ENCODE data around the gene PELI2. TPM values are rescaled to one million over a fixed set of nuclear protein-coding genes. Genes with fewer than 3 reads are reported as not detected.

Gene PELI2
- total RNA-seq, 1 experiment from 2014 or later = 2.0 TPM

DNA sequence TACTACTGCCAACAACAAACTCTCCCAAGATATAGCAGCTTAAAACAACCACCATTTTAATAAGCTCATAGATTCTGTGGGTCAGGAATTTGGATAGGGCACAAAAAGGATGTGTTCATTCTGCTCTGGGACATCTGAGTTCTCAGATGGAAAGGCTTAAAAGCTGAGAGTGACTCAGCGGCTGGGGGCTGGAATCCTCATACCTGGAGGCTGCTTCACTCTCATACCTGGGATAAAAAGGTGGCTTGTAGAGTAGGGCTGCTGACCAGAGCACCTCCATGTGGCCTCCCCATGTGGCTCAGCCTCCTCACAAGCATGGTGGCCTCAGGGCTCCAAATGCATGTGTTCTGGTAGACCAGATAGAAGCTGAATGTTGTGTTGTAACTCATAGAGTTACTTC, 20.2 kb upstream of the PELI2 start:
- DNase-seq (ENCODE audit: low read depth, low spot score) (no peak), ATAC-seq (no peak)
- Histone ChIP-seq H2AFZ (ENCODE audit: low read depth, low read length, poor library complexity, severe bottlenecking) (no peak overlapping the region), H4K20me1 (ENCODE audit: insufficient read depth) (no peaks in the 10 kb centered on the region), H3K79me2 (ENCODE audit: insufficient read depth, low read length) (no peaks in the 10 kb centered on the region), H3K9ac (ENCODE audit: low read length) (no peak overlapping the region), H3K4me3 (replicated peaks in 1 of 2; ENCODE audit: low read depth in 1 of 2, low read length in 2 of 2) (no peak overlapping the region), H3K36me3 (ENCODE audit: control insufficient read depth in 1 of 2, insufficient read depth in 2 of 2, low read length in 2 of 2) (no peaks in the 10 kb centered on the region), H3K9me3 (ENCODE audit: control insufficient read depth in 1 of 2, insufficient read depth in 1 of 2, low read depth in 1 of 2, low read length in 2 of 2) (no peaks in the 10 kb centered on the region), H3K27me3 (ENCODE audit: insufficient read depth, low read length) (peaks cover 48% of the 10 kb centered on the region), H3K9me2 (ENCODE audit: insufficient read depth) (no peaks in the 10 kb centered on the region), H3K27ac (ENCODE audit: low read depth, low read length) (no peak overlapping the region), H3K4me2 (ENCODE audit: low read length) (no peak overlapping the region), H3K4me1 (ENCODE audit: control insufficient read depth in 1 of 2, insufficient read depth in 2 of 2, low read length in 2 of 2) (no peaks in the 10 kb centered on the region)
- no TSS peak for BruUV-seq (replicated peaks)
- intact Hi-C loops (cut with micrococcal nuclease) = no loop called here
- TF ChIP-seq POLR2A (IDR thresholded peaks at IDR 0.05; ENCODE audit: borderline replicate concordance, extremely low read depth, insufficient read depth, insufficient read length) (no peak), YY1 (IDR thresholded peaks at IDR 0.05; ENCODE audit: extremely low read depth, insufficient replicate concordance, low read depth, low read length) (no peak), ZNF274 (IDR thresholded peaks at IDR 0.05; ENCODE audit: low read depth, low read length) (no peak), RAD21 (IDR thresholded peaks at IDR 0.05; ENCODE audit: low read depth) (no peak), ATF3 (IDR thresholded peaks at IDR 0.05) (no peak), POLR2AphosphoS5 (IDR thresholded peaks at IDR 0.05; ENCODE audit: low read depth, low read length) (no peak), CBX3 (IDR thresholded peaks at IDR 0.05; ENCODE audit: low read depth) (no peak), EGR1 (IDR thresholded peaks at IDR 0.05; ENCODE audit: low read depth) (no peak), ZFX (IDR thresholded peaks at IDR 0.05) (no peak), TCF7L2 (IDR thresholded peaks at IDR 0.05; ENCODE audit: borderline replicate concordance, extremely low read depth, insufficient read depth, insufficient read length) (no peak), SIN3A (IDR thresholded peaks at IDR 0.05; ENCODE audit: low read depth) (no peak), ELF1 (IDR thresholded peaks at IDR 0.05; ENCODE audit: borderline replicate concordance, low read depth) (no peak), REST (IDR thresholded peaks at IDR 0.05; ENCODE audit: low read depth) (no peak), SP1 (IDR thresholded peaks at IDR 0.05; ENCODE audit: low read depth) (no peak), CEBPB (IDR thresholded peaks at IDR 0.05; ENCODE audit: low read depth) (no peak), EZH2 (IDR thresholded peaks at IDR 0.05) (no peak)
- TF ChIP-seq, protein P1, sequence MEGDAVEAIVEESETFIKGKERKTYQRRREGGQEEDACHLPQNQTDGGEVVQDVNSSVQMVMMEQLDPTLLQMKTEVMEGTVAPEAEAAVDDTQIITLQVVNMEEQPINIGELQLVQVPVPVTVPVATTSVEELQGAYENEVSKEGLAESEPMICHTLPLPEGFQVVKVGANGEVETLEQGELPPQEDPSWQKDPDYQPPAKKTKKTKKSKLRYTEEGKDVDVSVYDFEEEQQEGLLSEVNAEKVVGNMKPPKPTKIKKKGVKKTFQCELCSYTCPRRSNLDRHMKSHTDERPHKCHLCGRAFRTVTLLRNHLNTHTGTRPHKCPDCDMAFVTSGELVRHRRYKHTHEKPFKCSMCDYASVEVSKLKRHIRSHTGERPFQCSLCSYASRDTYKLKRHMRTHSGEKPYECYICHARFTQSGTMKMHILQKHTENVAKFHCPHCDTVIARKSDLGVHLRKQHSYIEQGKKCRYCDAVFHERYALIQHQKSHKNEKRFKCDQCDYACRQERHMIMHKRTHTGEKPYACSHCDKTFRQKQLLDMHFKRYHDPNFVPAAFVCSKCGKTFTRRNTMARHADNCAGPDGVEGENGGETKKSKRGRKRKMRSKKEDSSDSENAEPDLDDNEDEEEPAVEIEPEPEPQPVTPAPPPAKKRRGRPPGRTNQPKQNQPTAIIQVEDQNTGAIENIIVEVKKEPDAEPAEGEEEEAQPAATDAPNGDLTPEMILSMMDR (IDR thresholded peaks at IDR 0.05 in 2 of 3, conservative IDR thresholded peaks at IDR 0.05 in 1 of 3; ENCODE audit: borderline replicate concordance in 1 of 3, insufficient read depth in 1 of 3, low read depth in 2 of 3, low read length in 2 of 3) = no peak
- TF ChIP-seq, protein P2, sequence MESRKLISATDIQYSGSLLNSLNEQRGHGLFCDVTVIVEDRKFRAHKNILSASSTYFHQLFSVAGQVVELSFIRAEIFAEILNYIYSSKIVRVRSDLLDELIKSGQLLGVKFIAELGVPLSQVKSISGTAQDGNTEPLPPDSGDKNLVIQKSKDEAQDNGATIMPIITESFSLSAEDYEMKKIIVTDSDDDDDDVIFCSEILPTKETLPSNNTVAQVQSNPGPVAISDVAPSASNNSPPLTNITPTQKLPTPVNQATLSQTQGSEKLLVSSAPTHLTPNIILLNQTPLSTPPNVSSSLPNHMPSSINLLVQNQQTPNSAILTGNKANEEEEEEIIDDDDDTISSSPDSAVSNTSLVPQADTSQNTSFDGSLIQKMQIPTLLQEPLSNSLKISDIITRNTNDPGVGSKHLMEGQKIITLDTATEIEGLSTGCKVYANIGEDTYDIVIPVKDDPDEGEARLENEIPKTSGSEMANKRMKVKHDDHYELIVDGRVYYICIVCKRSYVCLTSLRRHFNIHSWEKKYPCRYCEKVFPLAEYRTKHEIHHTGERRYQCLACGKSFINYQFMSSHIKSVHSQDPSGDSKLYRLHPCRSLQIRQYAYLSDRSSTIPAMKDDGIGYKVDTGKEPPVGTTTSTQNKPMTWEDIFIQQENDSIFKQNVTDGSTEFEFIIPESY (IDR thresholded peaks at IDR 0.05; ENCODE audit: extremely low read depth, insufficient replicate concordance, low read length) = no peak
- POLR2A ChIA-PET = interaction anchor here (0.6 kb wide), 1 partner anchor 57 kb away, joined by 5 read pairs; no protein-coding TSS in a partner anchor
- RAD21 ChIA-PET (ENCODE audit: low non-redundant PET in 1 of 2, low total read pairs in 2 of 2, uncharacterized antibody in 2 of 2, unreplicated experiment in 2 of 2) = no interaction called here
- CTCF ChIA-PET = no interaction called here
